Uterine smooth muscle cell (primary cell): Measurements from ENCODE around the gene OR1D2. TPM values are rescaled to one million over a fixed set of nuclear protein-coding genes. Genes with fewer than 3 reads are reported as not detected.

Experiments used
- total RNA-seq: library from RNA; depleted of rRNA; stranded (reverse); fragments of >200 nt; gene quantifications from 2 replicates; pipeline ENCODE4 v1.2.3, GENCODE V29; 2014

OR1D2 gene, protein sequence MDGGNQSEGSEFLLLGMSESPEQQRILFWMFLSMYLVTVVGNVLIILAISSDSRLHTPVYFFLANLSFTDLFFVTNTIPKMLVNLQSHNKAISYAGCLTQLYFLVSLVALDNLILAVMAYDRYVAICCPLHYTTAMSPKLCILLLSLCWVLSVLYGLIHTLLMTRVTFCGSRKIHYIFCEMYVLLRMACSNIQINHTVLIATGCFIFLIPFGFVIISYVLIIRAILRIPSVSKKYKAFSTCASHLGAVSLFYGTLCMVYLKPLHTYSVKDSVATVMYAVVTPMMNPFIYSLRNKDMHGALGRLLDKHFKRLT
- total RNA-seq, result not detected in 2 replicates

GRCh38 chr17:3104322-3104721 lies at the start of gene OR1D2:
TSS of gene OR1D2 (minus strand) at chr17:3104422. CDS start at chr17:3092996, 11,426 bp downstream.

GRCh38 chr17:3127451-3127850 lies 23.2 kb upstream of the OR1D2 start, which contains the start of gene OR1G1:
TSS of gene OR1G1 (minus strand) at chr17:3127551. CDS start at chr17:3127551, 0 bp downstream.

GRCh38 chr17:3063507-3063906 lies 40.7 kb downstream of the OR1D2 start, which contains the start of gene OR1D5:
TSS of gene OR1D5 (minus strand) at chr17:3063607. CDS start at chr17:3063607, 0 bp downstream.

Other genes starting within 250 kb of the OR1D2 start
- gene OR1D5, start 40.8 kb downstream of the OR1D2 start, total RNA-seq, result not detected in 2 replicates
- gene OR1G1, start 23.1 kb upstream of the OR1D2 start, total RNA-seq, result not detected in 2 replicates
- not detected in 2 replicates for gene OR1A2, start 93.1 kb upstream of the OR1D2 start, total RNA-seq
- gene OR1A1, start 103.2 kb upstream of the OR1D2 start, total RNA-seq, result not detected in 2 replicates
- 0.11 TPM in 1 of 2 replicates, not detected in the other for gene OR3A1, start 193.9 kb upstream of the OR1D2 start, total RNA-seq